Measurements from ENCODE around the gene RABEP1.

DNA sequence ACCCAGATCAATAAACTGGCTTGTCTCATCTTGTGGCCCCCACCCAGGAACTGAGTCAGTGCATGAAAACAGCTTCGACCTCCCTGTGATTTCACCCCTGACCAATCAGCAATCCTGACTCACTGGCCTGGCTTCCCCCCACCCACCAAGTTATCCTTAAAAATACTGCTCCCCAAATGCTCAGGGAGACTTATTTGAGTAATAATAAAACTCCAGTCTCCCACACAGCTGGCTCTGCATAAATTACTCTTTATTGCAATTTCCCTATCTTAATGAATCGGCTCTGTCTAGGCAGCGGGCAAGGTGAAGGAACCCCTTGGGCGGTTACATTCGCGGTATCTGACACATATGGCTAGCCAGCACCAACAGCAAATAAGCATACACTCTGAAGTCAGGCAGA, 9.8 kb upstream of the RABEP1 start:
- TF ChIP-seq, protein P1, sequence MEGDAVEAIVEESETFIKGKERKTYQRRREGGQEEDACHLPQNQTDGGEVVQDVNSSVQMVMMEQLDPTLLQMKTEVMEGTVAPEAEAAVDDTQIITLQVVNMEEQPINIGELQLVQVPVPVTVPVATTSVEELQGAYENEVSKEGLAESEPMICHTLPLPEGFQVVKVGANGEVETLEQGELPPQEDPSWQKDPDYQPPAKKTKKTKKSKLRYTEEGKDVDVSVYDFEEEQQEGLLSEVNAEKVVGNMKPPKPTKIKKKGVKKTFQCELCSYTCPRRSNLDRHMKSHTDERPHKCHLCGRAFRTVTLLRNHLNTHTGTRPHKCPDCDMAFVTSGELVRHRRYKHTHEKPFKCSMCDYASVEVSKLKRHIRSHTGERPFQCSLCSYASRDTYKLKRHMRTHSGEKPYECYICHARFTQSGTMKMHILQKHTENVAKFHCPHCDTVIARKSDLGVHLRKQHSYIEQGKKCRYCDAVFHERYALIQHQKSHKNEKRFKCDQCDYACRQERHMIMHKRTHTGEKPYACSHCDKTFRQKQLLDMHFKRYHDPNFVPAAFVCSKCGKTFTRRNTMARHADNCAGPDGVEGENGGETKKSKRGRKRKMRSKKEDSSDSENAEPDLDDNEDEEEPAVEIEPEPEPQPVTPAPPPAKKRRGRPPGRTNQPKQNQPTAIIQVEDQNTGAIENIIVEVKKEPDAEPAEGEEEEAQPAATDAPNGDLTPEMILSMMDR (IDR thresholded peaks at IDR 0.05): no peak
- no peak for TF ChIP-seq POLR2A (IDR thresholded peaks at IDR 0.05)

Measured in testis (tissue), 2 donors.